Pancreas (tissue), 10 donors: ENCODE results near the gene ARF1. TPM values are rescaled to one million over a fixed set of nuclear protein-coding genes. Genes with fewer than 3 reads are reported as not detected.

Experiments used
- ATAC-seq, 4 donors: fragments of 200-7000 bp; cut with Tn5 transposase; one replicate each; pipeline versions ENCODE4 v1.8.0 to v1.9.1; 2020; ENCODE audit warnings: mild to moderate bottlenecking in 4 of 4, moderate library complexity in 4 of 4
- DNase-seq, 6 donors: peaks; one replicate each; pipeline ENCODE4 v3.0.0-alpha.2; 2020
- FAIRE-seq: peaks from 2 replicates; lab custom pipeline; 2012; peaks lifted over from hg19 to GRCh38; lab: Jason Lieb, UNC
- H3K27ac ChIP-seq, 4 donors: fragments of 200-600 bp; sonication (generic); 1 replicate in 3 of 4; 2 replicates in 1 of 4; pipeline versions ENCODE4 v1.5.0 to v1.8.0; 2020
- H3K27me3 ChIP-seq, 4 donors: fragments of 200-600 bp; one replicate each; pipeline ENCODE4 v1.8.0; 2021
- H3K36me3 ChIP-seq, 3 donors: fragments of 200-600 bp; sonication (generic) in 1 of 3; one replicate each; pipeline versions ENCODE4 v1.5.0 to v1.8.0; 2020 to 2021
- H3K4me1 ChIP-seq, 3 donors: fragments of 200-600 bp; one replicate each; pipeline ENCODE4 v1.8.0; 2021
- H3K4me3 ChIP-seq, 4 donors: fragments of 200-600 bp; sonication (generic) in 2 of 4; one replicate each; pipeline versions ENCODE4 v1.5.0 to v1.8.0; 2020 to 2021
- H3K9me3 ChIP-seq, 4 donors: fragments of 200-600 bp; one replicate each; pipeline ENCODE4 v1.8.0; 2021
- WGBS, 2 donors: extraction: QIAGEN DNeasy Blood & Tissue Kit; methylation state at CpG; one replicate each; pipeline ENCODE4 v1.1.7; 2013; 5-methylcytosine and 5-hydroxymethylcytosine counted together
- intact Hi-C, 3 donors: fragments of 100-400 bp; cut with DNase I; formaldehyde crosslinking; loops; one replicate each; pipeline versions ENCODE4 v1.11.1 to v1.14.2; 2022
- polyA plus RNA-seq, 2 donors: library from polyadenylated mRNA; stranded (reverse); fragments of 200-250 nt; gene quantifications; one replicate each; pipeline ENCODE4 v1.2.3, GENCODE V29; 2013
- total RNA-seq, 6 donors: library from RNA; stranded (reverse); fragmentation: NEBNext Ultra II Directional in 4 of 6; extraction: Animal tissue kit (Norgen Biotek cat#: 25700) in 4 of 6; gene quantifications; one replicate each; pipeline versions ENCODE4 v1.2.1 to v1.2.4, GENCODE V29; 2021 to 2023
- TF ChIP-seq, protein P1 (sequence below), 4 donors: fragments of 200-600 bp; sonication (generic) in 3 of 4; IDR thresholded peaks; one replicate each; pipeline versions ENCODE4 v1.5.0 to v1.8.0; 2021; ENCODE audit warnings: antibody characterized with exemption in 4 of 4
- donor health status: healthy with polysubstance abuse.
- donor health status: DM: no; HTN: no; CAD: no; lungs with moderate emphysema.
- donor health status: DM: no; HTN: no; CAD: no.
- donor health status: control.
- donor health status: control.
- donor health status: Bipolar disorder and iron deficiency.
- donor health status: DM: yes; HTN: yes; CAD: no.
- donor health status: DM: no; HTN: no; CAD: no.
- donor health status: DM: no; HTN: no; CAD: no.
- donor health status: DM: yes; HTN: yes; CAD: no.

The ARF1 gene
- total and polyA plus RNA-seq, 8 donors = 160 to 251 (median 205) TPM

DNA sequence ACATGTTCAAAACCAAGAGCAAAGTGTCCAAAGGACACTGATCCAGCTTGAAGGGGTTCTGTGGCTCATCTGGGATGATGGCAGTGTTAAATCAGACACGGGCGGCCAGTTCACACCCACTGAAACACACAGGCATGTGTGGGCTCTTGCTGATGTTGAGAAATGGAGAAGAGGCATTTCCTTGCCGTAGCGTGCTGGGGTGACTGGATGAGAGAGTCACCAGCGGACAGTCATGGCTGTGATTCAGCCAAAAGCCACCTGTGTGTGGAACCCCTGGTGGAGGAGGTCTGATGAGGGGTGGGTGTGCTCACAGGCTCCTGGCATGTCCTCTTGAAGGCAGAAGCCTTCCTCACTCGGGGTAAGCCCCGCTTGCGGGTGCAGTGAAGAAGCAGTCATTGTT lies 13.4 kb downstream of the ARF1 start:
- ATAC-seq = no peak
- WGBS, 2 donors = 75 to 83% methylated on average over 8 of the region's 8 CpGs
- Histone ChIP-seq H3K9me3 (no peaks in the 10 kb centered on the region), H3K27ac (no peak overlapping the region), H3K36me3 (peaks cover 0 to 33% (median 9%) of the 10 kb centered on the region in 3 donors), H3K27me3 (no peaks in the 10 kb centered on the region), H3K4me3 (no peak overlapping the region), H3K4me1 (peaks cover 5 to 22% (median 21%) of the 10 kb centered on the region in 3 donors)
- TF ChIP-seq, protein P1, sequence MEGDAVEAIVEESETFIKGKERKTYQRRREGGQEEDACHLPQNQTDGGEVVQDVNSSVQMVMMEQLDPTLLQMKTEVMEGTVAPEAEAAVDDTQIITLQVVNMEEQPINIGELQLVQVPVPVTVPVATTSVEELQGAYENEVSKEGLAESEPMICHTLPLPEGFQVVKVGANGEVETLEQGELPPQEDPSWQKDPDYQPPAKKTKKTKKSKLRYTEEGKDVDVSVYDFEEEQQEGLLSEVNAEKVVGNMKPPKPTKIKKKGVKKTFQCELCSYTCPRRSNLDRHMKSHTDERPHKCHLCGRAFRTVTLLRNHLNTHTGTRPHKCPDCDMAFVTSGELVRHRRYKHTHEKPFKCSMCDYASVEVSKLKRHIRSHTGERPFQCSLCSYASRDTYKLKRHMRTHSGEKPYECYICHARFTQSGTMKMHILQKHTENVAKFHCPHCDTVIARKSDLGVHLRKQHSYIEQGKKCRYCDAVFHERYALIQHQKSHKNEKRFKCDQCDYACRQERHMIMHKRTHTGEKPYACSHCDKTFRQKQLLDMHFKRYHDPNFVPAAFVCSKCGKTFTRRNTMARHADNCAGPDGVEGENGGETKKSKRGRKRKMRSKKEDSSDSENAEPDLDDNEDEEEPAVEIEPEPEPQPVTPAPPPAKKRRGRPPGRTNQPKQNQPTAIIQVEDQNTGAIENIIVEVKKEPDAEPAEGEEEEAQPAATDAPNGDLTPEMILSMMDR (IDR thresholded peaks at IDR 0.05) = no peak
- DNase-seq = peak in 2 of 6 donors; percentile 11 to 39
- FAIRE-seq = no peak
- intact Hi-C loops = no loop called here

- Histone ChIP-seq H3K9me3 (no peaks in the 10 kb centered on the region), H3K36me3 (peaks cover 0 to 33% (median 9%) of the 10 kb centered on the region in 3 donors), H3K27me3 (no peaks in the 10 kb centered on the region), H3K4me1 (peaks cover under 1 to 21% (median 15%) of the 10 kb centered on the region in 3 donors), H3K27ac (no peak overlapping the region), H3K4me3 (no peak overlapping the region)
- FAIRE-seq (no peak), ATAC-seq (no peak), DNase-seq (peak in 4 of 6 donors; percentile 12 to 62 (median 33))
- 81 to 86% methylated on average over 13 of the region's 13 CpGs for WGBS, 2 donors
- TF ChIP-seq, protein P1 (IDR thresholded peaks at IDR 0.05) = no peak
- intact Hi-C loops = no loop called here
Measured at GRCh38 chr1:228096416-228097332, 14.2 kb downstream of the ARF1 start.

DNA sequence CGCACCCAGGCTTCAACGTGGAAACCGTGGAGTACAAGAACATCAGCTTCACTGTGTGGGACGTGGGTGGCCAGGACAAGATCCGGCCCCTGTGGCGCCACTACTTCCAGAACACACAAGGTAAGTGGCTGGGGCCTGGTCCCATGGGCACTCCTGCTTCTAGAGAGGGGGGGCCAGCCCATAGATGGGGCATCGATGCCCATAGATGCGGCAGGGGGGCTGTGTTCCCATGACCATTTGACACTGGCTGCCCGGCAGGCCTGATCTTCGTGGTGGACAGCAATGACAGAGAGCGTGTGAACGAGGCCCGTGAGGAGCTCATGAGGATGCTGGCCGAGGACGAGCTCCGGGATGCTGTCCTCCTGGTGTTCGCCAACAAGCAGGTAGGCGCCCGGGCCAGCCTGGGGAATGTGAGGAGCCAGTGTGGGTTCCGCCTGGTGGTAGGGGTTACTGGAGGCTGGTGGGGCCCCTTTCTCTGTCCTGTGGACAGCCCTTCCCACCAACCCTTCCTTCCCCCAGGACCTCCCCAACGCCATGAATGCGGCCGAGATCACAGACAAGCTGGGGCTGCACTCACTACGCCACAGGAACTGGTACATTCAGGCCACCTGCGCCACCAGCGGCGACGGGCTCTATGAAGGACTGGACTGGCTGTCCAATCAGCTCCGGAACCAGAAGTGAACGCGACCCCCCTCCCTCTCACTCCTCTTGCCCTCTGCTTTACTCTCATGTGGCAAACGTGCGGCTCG lies 15.0 kb downstream of the ARF1 start:
- Histone ChIP-seq H3K9me3 (no peaks in the 10 kb centered on the region), H3K36me3 (peaks cover 0 to 33% (median 9%) of the 10 kb centered on the region in 3 donors), H3K4me3 (no peak overlapping the region), H3K27ac (no peak overlapping the region), H3K4me1 (peaks cover 0 to 17% (median 6%) of the 10 kb centered on the region in 3 donors), H3K27me3 (no peaks in the 10 kb centered on the region)
- TF ChIP-seq, protein P1 (IDR thresholded peaks at IDR 0.05) = no peak
- 78 to 87% methylated on average over 34 of the region's 34 CpGs for WGBS, 2 donors
- intact Hi-C loops = no loop called here
- DNase-seq (peak in 5 of 6 donors; percentile 21 to 80 (median 34)), FAIRE-seq (no peak), ATAC-seq (no peak)

- TF ChIP-seq, protein P1 (IDR thresholded peaks at IDR 0.05) = no peak
- DNase-seq (peak in 4 of 6 donors; percentile 13 to 76 (median 37)), FAIRE-seq (no peak)
Measured at GRCh38 chr1:228098323-228098931, 15.9 kb downstream of the ARF1 start.

More at GRCh38 chr1:228098323-228098931, 15.9 kb downstream of the ARF1 start:
- H3K4me3 ChIP-seq = no peak overlapping the region
- no peak for ATAC-seq
- 85 to 90% methylated on average over 28 of the region's 28 CpGs for WGBS, 2 donors
- intact Hi-C loops = no loop called here
- H3K27me3 ChIP-seq = no peaks in the 10 kb centered on the region
- H3K4me1 ChIP-seq = peaks cover 0 to 17% (median 0%) of the 10 kb centered on the region in 3 donors
- no peak overlapping the region for H3K27ac ChIP-seq
- H3K36me3 ChIP-seq = peaks cover 0 to 33% (median 9%) of the 10 kb centered on the region in 3 donors
- no peaks in the 10 kb centered on the region for H3K9me3 ChIP-seq
